ENCODE measurements around the gene PHAX. TPM values are rescaled to one million over a fixed set of nuclear protein-coding genes. Genes with fewer than 3 reads are reported as not detected.

Gene PHAX
- total and polyA plus RNA-seq, 8 donors, result 5.0 to 17.8 (median 10.0) TPM

- H3K36me3 ChIP-seq, result peaks cover 0 to 26% (median 4%) of the 10 kb centered on the region in 3 donors
- DNase-seq, result no peak
- no peak for ATAC-seq
- no peak overlapping the region for H3K27ac ChIP-seq
- no peaks in the 10 kb centered on the region for H3K27me3 ChIP-seq
- H3K9me3 ChIP-seq, result no peaks in the 10 kb centered on the region
- FAIRE-seq, result no peak
- H3K4me1 ChIP-seq, result no peaks in the 10 kb centered on the region
- no peak for TF ChIP-seq CTCF (IDR thresholded peaks at IDR 0.05)
- 92 to 96% methylated on average over 3 of the region's 3 CpGs for WGBS, 2 donors
- intact Hi-C loops (cut with DNase I), result no loop called here
- H3K4me3 ChIP-seq, result no peak overlapping the region
Measured at GRCh38 chr5:126583761-126584160, 17.0 kb upstream of the PHAX start.

- Histone ChIP-seq H3K4me1 (no peaks in the 10 kb centered on the region), H3K27me3 (no peaks in the 10 kb centered on the region), H3K27ac (no peak overlapping the region), H3K4me3 (no peak overlapping the region), H3K36me3 (peaks cover 0 to 14% (median 0%) of the 10 kb centered on the region in 3 donors), H3K9me3 (no peaks in the 10 kb centered on the region)
- WGBS, 2 donors, result 66 to 67% methylated on average over 9 of the region's 9 CpGs
- DNase-seq (no peak), ATAC-seq (no peak), FAIRE-seq (no peak)
- intact Hi-C loops (cut with DNase I), result no loop called here
- TF ChIP-seq CTCF (IDR thresholded peaks at IDR 0.05), result no peak
Measured at GRCh38 chr5:126587551-126588390, 13.0 kb upstream of the PHAX start.

GRCh38 chr5:126589536-126590297 is 11.0 kb upstream of the PHAX start:
- DNase-seq, result no peak
- intact Hi-C loops (cut with DNase I), result no loop called here
- 96 to 99% methylated on average over 28 of the region's 28 CpGs for WGBS, 2 donors
- Histone ChIP-seq H3K27me3 (no peaks in the 10 kb centered on the region), H3K4me1 (peaks cover 0 to 10% (median 5%) of the 10 kb centered on the region in 3 donors), H3K4me3 (no peak overlapping the region), H3K36me3 (no peaks in the 10 kb centered on the region), H3K9me3 (no peaks in the 10 kb centered on the region), H3K27ac (no peak overlapping the region)
- ATAC-seq, result no peak
- TF ChIP-seq CTCF (IDR thresholded peaks at IDR 0.05), result no peak
- no peak for FAIRE-seq

DNA sequence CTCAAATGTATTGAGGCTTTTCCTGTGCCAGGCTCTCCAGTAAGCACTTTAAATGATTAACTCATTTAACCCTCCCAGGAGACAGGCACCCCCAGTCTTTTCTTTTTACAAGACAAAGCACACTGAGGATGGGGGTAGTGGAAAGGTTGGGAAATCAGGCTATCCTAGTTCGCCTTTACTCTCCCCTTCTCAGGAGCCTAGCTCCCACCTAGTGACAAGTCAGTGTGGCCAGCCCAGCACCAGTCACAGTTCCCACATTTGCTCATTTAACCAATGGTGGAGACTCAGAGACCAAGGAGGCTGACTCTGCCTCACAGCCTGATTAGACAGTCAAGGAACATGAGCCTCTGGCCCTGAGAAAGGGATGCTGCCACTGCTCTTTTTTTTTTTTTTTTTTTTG is 9.2 kb upstream of the PHAX start:
- intact Hi-C loops (cut with DNase I), result no loop called here
- no peaks in the 10 kb centered on the region for H3K27me3 ChIP-seq
- peaks cover 0 to 10% (median 5%) of the 10 kb centered on the region in 3 donors for H3K4me1 ChIP-seq
- DNase-seq (no peak), ATAC-seq (no peak), FAIRE-seq (no peak)
- 94 to 100% methylated on average over 1 of the region's 1 CpG for WGBS, 2 donors
- H3K36me3 ChIP-seq, result no peaks in the 10 kb centered on the region
- H3K4me3 ChIP-seq, result no peak overlapping the region
- H3K9me3 ChIP-seq, result no peaks in the 10 kb centered on the region
- no peak overlapping the region for H3K27ac ChIP-seq
- TF ChIP-seq CTCF (IDR thresholded peaks at IDR 0.05), result no peak
